HG03060 (cell line): ENCODE data around the gene CDH2.

Experiments
- ATAC-seq: cut with Tn5 transposase; IDR thresholded peaks from one replicate; pipeline ENCODE4 v1.9.1; 2021; ENCODE audit warnings: low read depth, moderate number of reproducible peaks; ENCODE audit not compliant: unreplicated experiment

The CDH2 gene

DNA sequence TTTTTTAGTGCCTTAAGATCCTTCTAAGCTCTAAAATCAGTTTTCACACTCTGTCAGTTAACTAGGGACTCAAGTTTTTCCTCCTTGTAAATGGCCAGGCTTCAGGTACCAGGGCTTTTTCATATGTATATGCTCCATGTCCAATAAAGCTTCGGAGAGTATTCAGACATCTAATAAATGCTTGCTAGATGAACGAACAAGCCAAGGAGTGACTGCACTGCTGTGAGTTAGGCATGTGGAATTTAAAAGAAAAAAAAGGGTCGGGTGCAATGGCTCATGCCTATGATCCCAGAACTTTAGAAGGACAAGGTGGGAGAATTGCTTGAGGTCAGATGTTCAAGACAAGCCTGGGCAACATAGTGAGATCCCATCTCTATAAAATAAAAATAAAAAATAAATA is 81.9 kb downstream of the CDH2 start:
- no peak for ATAC-seq

DNA sequence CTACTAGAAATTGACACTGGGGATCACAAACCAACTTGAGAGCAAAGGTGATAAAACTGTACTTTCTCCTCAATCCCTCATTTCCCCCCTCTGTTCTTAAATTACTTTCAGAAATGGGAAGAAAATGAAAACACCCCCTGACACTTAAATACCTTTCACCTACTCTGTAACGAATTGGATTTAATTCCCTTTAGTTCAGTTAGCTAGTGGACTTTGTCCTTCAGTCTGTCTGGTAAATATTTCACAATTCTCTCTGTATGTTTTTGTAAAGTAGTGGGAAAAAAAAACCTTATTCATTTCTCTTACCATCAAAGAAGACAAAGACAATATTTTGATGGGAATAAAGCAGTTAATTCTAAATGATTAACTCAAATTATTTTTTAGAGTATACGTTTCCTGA is 85.7 kb downstream of the CDH2 start:
- ATAC-seq, result no peak

DNA sequence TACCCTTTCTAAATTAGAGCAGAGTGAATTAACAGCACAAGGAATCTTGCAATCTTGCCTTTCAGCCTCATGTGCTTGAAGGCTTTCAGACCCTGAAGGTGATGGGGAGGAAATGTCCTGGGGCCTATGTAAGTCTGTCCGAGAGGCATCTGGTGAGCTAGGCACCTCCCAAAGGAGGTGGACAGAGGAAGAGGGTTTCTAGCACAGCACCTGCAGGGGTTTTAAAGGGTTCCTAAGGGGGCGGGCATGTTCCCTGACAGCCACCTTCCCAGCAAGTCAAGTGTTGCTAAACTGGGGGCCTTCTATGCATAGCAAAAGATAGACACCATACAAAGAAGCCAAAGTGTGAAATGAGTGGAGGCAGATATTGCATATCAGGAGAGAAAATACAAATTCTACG is 88.5 kb downstream of the CDH2 start:
- no peak for ATAC-seq

DNA sequence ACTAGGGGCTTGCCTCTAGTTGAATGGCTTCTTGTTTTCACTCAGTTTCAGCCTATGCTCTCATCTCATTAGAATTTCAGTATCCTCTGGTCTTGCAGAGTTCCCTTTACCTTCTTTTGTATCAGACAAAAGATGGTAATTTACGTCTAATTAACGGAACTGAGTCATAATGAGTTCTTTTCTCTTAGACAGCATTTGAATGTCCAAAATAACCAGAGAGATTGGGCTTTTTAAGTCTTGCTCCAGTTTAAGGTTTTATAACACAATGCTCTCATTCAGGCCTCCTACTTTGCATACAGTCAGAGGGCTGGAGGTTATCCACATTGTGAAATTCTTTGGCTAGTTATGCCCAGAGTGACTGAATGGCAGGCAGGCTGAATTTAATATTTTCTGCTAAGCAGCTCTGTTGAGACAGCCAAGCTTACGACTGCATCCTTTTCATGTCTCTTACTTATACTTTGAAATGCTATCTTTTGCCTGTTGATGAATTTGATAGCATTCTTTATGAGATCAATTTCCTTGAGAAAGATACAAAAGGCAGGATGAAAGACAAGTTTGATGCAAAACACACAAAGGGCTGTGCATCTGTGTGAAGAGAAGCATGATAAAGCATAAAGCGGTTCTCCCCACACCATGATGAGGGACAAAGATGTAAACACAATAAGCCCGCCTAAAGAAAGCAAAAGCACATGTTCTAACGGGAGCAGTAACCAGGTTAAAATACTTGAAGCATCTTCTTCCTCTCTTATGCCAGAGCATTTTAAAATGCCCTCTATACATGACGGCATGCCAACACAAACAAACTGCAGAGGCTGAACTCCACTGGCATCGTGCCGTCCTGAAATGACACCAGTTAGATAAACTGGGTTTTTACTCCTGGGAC is 90.0 kb downstream of the CDH2 start:
- ATAC-seq, result no peak

DNA sequence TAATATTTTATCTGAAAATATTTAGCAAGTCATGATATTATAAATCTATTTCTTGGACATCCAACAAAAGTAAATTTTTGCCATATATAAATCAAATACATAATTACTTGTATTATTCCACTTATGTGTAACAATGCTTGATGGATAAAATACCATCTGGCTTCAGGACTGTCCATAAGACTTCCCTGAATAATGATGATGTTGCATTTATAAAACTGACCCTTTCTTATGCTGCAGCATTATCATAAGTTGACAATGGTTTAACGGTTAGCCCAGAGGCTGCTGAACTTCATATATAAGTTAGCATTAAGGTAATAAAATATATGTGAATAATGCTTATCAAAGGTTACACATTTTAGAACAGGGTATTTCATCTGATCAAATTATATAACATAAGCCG is 95.4 kb downstream of the CDH2 start:
- no peak for ATAC-seq

DNA sequence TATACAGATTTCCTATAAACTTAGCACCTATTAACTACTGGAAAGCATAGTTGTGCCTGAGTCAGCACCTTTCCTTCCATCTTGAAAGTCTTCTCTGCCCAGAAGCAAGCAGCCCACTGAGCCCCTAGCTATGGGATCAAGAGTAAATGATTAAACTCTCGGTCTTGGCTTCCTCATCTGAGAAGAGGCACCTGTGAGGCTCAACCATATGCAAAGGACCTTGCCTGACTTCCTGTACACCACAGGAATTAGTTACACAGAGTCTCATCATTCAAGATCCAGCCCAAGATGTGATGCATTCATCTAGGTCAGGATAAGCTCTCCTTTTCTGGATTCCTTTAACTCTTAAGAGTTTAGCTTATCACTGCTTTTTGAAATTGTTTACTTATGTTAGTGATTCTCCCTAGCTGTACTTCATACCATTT is 96.0 kb downstream of the CDH2 start:
- ATAC-seq, result no peak

DNA sequence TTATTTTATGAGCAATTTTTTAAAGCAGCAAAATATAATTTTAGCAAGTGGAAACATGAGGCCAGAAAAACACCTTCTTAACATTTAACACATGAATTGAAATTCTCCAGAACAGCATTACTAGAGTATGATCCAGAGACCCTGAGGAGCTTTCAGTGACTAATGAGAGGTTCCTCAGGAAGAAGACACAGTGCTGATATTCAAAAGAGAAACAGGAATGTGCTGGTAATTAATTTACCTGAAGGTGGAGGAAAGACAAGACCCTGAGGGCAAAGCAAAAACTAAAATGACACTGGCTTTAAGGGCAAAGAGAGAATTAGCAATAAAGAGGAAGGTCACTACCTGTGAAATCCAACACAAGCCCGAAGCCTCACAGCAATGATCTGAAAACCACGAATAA is 97.0 kb downstream of the CDH2 start:
- ATAC-seq, result no peak

DNA sequence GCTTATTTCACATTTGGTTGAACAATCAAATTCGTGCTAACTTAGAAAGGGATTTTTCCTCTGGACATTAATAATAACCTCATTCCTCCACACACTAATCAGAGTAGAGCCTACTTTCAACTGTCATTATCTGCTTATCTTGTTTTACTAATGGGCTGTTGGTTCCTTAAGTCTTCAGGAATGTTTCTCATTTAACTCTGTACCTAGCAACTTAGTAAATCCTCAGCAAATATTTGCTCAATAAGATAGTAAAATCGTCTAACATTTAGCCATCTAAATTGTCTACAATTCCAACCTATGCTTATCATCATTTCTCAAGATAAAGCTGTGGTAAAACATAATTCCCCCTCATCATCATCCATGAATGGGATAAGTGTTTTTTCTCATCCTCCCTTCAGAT is 98.1 kb downstream of the CDH2 start:
- no peak for ATAC-seq

DNA sequence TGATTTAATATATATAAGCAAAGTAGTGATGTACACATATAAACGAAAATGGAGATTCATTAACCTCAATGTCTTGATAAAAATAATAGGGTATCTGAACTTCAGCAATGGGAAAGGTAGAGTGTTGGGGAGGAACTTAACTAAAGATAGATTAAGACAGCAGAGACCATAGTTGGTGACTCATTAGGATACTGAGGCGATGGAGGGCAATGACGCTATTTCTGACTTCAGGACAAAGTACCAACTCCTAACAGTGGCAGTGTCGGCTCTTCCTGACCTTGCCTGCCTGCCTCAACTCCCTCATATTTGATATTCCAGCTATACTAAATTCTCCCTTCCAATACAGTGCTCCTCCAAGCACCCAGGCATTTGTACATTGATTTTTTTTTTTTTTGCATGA is 98.6 kb downstream of the CDH2 start:
- no peak for ATAC-seq

DNA sequence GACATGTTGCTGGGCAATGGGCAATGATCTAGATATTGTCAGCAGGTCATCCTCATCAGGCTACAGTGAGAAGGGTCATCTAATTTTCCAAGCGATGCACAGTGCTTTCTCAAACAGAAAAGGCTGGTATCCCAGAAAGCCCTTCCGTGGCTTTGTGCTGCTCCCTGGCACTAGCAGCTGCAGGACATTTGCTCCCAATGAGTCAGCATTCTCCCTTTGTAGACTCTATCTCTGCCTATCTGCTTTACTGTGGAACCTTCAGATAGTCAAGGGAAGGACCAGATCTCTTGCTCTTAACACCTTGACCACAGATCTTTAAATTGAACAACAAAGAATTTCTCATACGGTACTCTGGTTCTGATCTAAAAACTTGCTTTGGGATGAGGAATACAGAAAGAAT is 101.4 kb downstream of the CDH2 start:
- no peak for ATAC-seq

DNA sequence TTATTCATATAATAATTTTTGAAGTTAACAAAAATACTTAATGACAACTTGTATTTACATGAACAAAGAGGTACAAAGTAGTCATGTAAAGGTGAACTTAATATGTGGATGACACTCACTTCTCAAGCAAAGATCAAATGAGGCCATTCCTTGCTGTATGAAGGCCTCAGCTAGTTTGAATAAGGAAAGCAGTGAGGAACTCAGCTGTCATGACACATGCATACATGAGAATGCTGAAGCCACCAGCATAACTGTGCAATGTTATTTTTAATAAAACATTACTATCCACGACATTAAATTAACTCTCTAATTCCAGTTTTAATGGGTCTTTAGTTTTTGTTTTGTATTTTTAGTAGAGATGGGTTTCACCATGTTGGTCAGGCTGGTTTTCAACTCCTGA is 102.9 kb downstream of the CDH2 start:
- ATAC-seq, result no peak

DNA sequence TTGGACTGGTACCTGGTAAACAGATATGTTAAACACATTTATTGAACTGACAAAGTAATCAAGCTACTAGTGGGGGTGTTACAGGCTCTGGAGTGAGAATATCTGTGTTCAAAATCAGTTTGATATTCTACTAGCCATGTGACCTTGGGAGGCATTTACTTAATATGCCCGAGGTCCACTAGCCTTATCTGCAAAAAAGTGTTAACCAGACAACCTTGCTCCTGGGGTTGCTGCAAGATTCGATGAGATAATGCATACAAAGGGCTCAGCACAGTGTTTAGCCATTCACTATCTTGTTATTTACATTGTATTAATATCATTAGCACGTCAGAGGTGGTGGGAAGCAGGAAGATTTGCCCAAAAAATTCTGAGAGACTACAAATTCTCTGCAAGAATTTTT is 103.3 kb downstream of the CDH2 start:
- ATAC-seq, result no peak

DNA sequence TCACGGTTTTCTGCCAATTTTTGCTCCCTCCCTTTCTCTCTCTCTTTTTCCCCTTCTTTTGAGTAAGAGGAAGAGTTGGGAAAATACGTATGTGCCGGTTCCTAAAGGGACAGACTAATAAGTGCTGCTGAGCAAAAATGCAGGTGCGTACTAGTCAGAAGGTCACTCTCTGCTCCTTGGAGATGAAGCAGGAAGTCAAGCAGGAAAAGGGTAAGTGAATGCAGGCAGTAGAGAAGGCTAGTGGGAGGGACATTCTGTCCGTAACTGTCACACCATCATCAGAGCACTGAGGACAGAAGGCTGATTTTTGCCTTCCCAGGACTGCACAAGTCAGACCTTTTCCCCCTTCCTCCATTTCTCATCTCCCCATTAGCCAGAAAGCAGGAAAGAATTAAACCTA is 105.7 kb downstream of the CDH2 start:
- no peak for ATAC-seq

DNA sequence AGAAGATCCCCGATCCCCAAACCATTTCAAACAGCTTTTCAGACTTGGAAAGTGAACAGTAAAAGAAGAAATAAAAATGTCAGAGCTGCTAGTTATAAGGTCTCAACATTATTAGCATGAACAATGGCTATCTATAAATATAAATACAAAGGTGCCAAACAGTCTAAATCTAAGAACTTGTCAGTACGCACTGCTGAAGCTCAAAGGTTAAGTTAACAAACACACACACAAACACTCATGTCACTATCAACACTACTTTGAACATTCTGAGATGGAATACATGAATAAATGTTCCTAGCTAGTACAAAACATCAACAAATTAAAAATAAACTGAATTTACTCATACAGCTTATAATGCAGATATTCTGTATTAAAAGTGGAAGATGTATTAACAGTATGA is 108.7 kb downstream of the CDH2 start:
- no peak for ATAC-seq

DNA sequence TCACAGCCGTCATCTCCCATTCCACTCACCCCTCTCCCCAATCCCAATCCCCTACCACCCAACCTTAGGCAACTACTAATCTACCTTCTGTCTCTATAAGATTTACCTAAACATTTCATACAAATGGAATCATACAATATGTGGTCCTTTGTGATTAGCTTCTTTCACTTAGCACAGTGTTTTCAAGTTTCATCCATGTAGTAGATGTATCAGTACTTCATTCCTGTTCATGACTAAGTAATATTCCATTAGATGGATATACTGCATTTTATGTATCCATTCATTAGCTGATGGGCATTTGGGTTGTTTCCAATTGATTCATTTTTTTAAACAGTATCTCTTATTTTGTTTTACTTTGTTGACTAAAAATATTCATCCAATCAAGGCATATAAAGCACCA is 109.6 kb downstream of the CDH2 start:
- no peak for ATAC-seq

DNA sequence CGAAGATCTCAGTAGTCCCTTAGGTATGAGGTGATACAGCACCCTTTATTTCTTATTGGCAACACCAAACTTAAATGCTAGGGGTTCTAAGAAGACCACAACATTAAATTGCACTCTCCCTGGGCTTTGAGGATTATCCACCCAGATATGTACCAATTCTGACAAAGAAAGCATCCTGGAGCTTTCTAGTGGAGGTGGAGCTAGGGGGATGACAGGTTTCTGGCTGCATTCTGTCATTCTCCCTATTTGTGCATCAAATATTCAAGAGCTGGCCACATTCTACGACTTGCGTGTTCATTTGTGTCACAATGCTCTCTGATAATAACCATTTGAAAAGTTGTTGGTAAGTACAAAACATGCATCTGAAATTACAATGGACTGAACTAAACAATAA is 111.1 kb downstream of the CDH2 start:
- no peak for ATAC-seq

DNA sequence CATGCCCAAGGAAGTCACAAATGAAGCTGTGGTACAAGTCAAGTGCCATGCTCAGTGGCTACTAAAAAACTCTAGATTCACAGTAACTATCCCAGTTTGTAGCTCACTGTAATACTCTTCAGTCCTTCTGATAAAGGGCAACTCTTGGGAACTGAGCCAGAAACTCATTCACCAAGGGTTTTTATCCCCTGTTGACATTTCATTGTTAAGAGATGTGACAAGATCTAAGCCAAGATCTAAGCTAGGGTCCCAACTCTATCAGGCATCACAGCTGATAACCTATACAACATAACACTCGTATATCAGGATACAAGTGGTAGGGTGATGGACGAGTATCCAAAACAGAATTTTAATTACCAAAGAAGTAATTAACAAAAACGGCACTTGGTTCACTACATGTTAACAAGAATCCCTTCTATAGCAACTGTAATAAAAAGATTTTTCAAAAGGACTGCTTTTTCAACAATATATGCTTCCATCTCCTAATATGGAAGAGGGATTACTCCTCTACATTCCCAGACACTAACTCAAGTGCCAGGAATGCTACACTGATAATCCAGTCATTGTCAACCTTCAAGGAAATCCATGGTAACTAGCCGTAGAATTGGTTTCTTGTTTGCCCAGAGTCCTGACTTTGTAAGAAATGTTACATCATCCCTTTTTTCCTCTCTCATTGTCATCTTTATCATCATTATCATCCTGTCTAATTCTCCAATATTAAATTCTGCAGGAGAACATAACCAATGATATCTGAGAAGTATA is 111.7 kb downstream of the CDH2 start:
- ATAC-seq, result no peak

DNA sequence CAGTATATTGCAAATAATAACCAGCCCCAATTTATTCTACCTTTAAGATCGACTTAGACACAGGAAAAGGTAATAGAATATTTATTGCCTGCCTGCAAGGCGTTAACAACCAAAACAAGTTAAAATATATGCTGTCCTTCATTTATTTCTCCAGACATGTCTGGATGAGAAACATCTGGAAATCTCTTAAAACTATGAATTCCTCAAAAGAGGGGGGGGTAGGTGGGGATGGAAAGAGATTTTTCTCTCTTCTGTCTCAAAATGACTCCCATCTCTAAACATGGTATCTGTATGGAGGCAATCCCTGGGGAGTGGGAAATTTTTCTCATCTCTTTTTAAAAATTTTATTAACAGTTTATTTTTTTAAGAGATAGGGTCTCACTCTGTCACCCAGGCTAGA is 113.0 kb downstream of the CDH2 start:
- ATAC-seq, result no peak

DNA sequence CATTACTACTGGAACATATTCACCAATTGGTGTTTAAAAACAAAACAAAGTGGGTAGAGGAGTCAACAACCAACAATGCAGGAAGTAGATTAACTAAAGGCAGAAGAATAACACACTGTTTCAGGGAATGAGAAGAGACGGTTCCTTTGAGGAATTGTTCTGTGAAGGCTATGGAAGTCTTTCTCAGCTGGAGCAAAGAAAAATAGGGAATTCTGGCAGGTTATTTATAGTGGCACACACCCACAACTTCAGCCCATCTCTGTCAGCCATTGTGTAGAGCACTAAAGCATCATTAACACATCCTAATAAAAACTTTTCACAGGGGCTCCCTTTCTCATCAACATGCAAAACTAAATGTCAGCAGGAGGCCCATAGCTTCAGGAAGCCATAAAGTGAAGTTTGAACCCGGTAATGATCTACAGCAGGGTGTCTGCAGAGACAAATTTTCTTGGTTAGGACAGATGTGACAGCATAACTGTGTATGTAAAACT is 113.6 kb downstream of the CDH2 start:
- no peak for ATAC-seq

DNA sequence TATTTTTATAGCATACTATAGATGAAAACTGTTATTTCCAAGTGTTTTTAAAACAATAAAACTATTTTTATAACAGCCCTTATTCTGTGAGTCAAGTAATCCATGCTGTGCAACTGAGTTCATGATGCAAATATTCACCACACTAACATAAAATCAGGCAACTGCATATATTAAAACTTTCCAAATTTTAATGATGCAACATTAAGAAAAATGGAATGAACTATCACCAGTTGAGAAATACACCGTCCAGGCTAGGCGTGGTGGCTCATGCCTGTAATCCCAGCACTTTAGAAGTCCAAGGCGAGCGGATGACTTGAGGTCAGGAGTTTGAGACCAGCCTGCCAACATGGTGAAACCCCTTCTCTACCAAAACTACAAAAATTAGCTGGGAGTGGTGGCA is 114.5 kb downstream of the CDH2 start:
- ATAC-seq, result no peak

DNA sequence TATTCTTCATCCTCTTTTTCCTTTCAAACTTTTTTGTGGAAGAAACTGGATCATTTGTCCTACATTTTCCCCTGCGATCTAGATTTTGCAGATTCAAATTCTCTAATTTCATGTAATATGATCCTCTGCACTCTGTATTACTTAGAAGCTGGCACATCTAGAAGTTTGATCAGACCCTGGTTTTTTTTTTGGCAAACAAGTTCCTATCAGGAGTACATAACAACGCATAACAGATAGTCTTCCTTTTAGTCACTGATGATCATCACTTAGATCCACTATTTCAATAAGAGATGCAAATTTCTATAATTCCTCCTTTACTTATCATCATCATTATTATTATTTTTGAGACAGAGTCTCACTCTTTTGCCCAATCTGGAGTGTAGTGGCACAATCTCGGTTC is 117.1 kb downstream of the CDH2 start:
- ATAC-seq, result no peak

DNA sequence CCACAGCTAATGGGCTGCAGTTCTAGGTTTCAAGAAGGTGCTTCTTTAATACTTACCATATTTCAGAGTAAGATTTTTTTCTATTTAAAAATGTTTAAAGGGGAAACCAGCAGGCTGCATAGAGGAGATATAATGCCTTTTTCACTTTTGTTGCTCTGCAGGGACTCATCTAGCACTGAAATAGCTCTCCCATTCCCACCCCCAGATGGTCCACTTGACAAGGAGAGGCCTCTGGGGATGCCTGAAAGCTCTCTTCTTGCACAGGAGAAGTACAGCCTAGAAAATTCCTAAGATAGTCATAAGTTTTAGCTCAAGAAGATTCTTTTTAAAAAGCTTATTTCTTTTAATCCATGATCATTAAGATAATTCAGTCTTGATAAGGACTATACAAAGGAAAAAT is 126.4 kb downstream of the CDH2 start:
- no peak for ATAC-seq
